IMR-90 (cell line): ENCODE measurements around the gene TMEM259. TPM values are rescaled to one million over a fixed set of nuclear protein-coding genes. Genes with fewer than 3 reads are reported as not detected.

Experiments used
- ATAC-seq: fragments of 200-7000 bp; cut with Tn5 transposase; 2 replicates; pipeline ENCODE4 v1.9.1; 2020; ENCODE audit warnings: low read depth, mild to moderate bottlenecking, moderate library complexity
- BruUV-seq: library from RNA; stranded (reverse); fragments of 400-500 nt; replicated peaks from 2 replicates; lab custom pipeline; 2021; lab: Mats Ljungman, UMichigan
- CTCF ChIA-PET: fragments of 300-600 bp; formaldehyde crosslinking; extraction: SDS; loops from one replicate; lab custom pipeline; 2021; ENCODE audit warnings: antibody characterized with exemption; lab: Yijun Ruan, JAX
- POLR2A ChIA-PET: fragments of 300-600 bp; sonication (Branson Sonifier 250); formaldehyde crosslinking; loops from one replicate; lab custom pipeline; 2022; ENCODE audit warnings: antibody characterized with exemption; ENCODE audit not compliant: unreplicated experiment; lab: Charles Lee
- DNase-seq: peaks from one replicate; pipeline ENCODE4 v3.0.0; 2013
- H2AFZ ChIP-seq: replicated peaks from 2 replicates; pipeline ENCODE3; 2013; ENCODE audit warnings: low read length, mild to moderate bottlenecking; ENCODE audit not compliant: poor library complexity
- H2AK5ac ChIP-seq: 2 replicates; pipeline ENCODE4 v1.6.1; 2013; ENCODE audit warnings: low read depth, low read length, inconsistent platforms
- H2AK9ac ChIP-seq: replicated peaks from 2 replicates; pipeline ENCODE3; 2013; ENCODE audit warnings: mild to moderate bottlenecking, low read depth, low read length, moderate library complexity; ENCODE audit not compliant: poor library complexity
- H2BK120ac ChIP-seq: 2 replicates; pipeline ENCODE4 v1.6.1; 2013; ENCODE audit warnings: low read depth, low read length, inconsistent platforms
- H2BK15ac ChIP-seq: 3 replicates; pipeline ENCODE4 v1.6.1; 2013; ENCODE audit warnings: low read depth, low read length, inconsistent platforms
- H2BK20ac ChIP-seq: 2 replicates; pipeline ENCODE4 v1.6.1; 2013; ENCODE audit warnings: low read depth, mild to moderate bottlenecking, inconsistent platforms, low read length, moderate library complexity
- H2BK5ac ChIP-seq: 2 replicates; pipeline ENCODE4 v1.6.1; 2013; ENCODE audit warnings: mild to moderate bottlenecking, low read depth, low read length, inconsistent platforms; ENCODE audit not compliant: poor library complexity, severe bottlenecking
- H3K14ac ChIP-seq: replicated peaks from 2 replicates; pipeline ENCODE4 v1.6.1; 2013; ENCODE audit warnings: low read depth, low read length, inconsistent platforms
- H3K18ac ChIP-seq: 2 replicates; pipeline ENCODE4 v1.6.1; 2013; ENCODE audit warnings: low read depth, low read length, control low read depth
- H3K23ac ChIP-seq: 2 replicates; pipeline ENCODE4 v1.6.1; 2013; ENCODE audit warnings: low read depth, low read length, inconsistent platforms
- H3K27ac ChIP-seq: 2 replicates; pipeline ENCODE4 v1.5.1; 2013; ENCODE audit warnings: mild to moderate bottlenecking, control low read depth, low read length; ENCODE audit not compliant: insufficient read depth
- H3K27me3 ChIP-seq: 2 replicates; pipeline ENCODE4 v1.6.1; 2013; ENCODE audit warnings: low read length; ENCODE audit not compliant: control insufficient read depth, insufficient read depth
- H3K36me3 ChIP-seq: 2 replicates; pipeline ENCODE4 v1.6.1; 2013; ENCODE audit warnings: low read length, mixed read lengths; ENCODE audit not compliant: control insufficient read depth, insufficient read depth
- H3K4ac ChIP-seq: 2 replicates; pipeline ENCODE4 v1.6.1; 2013; ENCODE audit warnings: low read depth, low read length, inconsistent platforms
- H3K4me1 ChIP-seq: 2 replicates; pipeline ENCODE4 v1.6.1; 2013; ENCODE audit warnings: low read length, mixed read lengths; ENCODE audit not compliant: control insufficient read depth, insufficient read depth
- H3K4me2 ChIP-seq: 2 replicates; pipeline ENCODE4 v1.6.1; 2013; ENCODE audit warnings: low read depth, mild to moderate bottlenecking, control low read depth, low read length, moderate library complexity
- H3K4me3 ChIP-seq: 2 replicates; pipeline ENCODE4 v1.5.1; 2013; ENCODE audit warnings: low read depth, mild to moderate bottlenecking, control low read depth, low read length, moderate library complexity; ENCODE audit not compliant: insufficient read depth
- H3K56ac ChIP-seq: 2 replicates; pipeline ENCODE4 v1.6.1; 2013; ENCODE audit warnings: low read length, inconsistent platforms; ENCODE audit not compliant: insufficient read depth; ENCODE audit errors: extremely low read depth
- H3K79me1 ChIP-seq, 2 experiments: 2 replicates each; pipeline ENCODE4 v1.6.1; 2013; ENCODE audit warnings: low read length in 2 of 2, inconsistent platforms in 1 of 2, low read depth in 1 of 2
- H3K9ac ChIP-seq: 2 replicates; pipeline ENCODE4 v1.6.1; 2013; ENCODE audit warnings: low read depth, low read length, control low read depth
- H3K9me1 ChIP-seq: 2 replicates; pipeline ENCODE4 v1.6.1; 2013; ENCODE audit warnings: low read length, inconsistent platforms; ENCODE audit not compliant: insufficient read depth
- H3K9me3 ChIP-seq: 2 replicates; pipeline ENCODE4 v1.6.1; 2013; ENCODE audit warnings: low read length; ENCODE audit not compliant: control insufficient read depth, insufficient read depth
- H4K20me1 ChIP-seq: 2 replicates; pipeline ENCODE4 v1.6.1; 2013; ENCODE audit warnings: low read length, inconsistent platforms; ENCODE audit not compliant: insufficient read depth
- H4K5ac ChIP-seq: 2 replicates; pipeline ENCODE4 v1.6.1; 2013; ENCODE audit warnings: mild to moderate bottlenecking, low read depth, low read length, control low read depth
- H4K8ac ChIP-seq, 2 experiments: 2 replicates each; pipeline ENCODE4 v1.6.1; 2013; ENCODE audit warnings: low read depth in 2 of 2, low read length in 2 of 2, control low read depth in 1 of 2, inconsistent platforms in 1 of 2
- H4K91ac ChIP-seq: 2 replicates; pipeline ENCODE4 v1.6.1; 2013; ENCODE audit warnings: low read depth, low read length, inconsistent platforms; ENCODE audit not compliant: insufficient read depth
- BHLHE40 ChIP-seq: fragments of 150-350 bp; IDR thresholded peaks from 2 replicates; pipeline ENCODE4 v1.6.1; 2016; ENCODE audit warnings: mild to moderate bottlenecking, low read depth, low read length
- CEBPB ChIP-seq: IDR thresholded peaks from 2 replicates; pipeline ENCODE4 v1.6.1; 2012; ENCODE audit warnings: low read depth, low read length, improper control_type of control experiment
- CHD1 ChIP-seq: IDR thresholded peaks from 2 replicates; pipeline ENCODE4 v1.6.1; 2012; ENCODE audit warnings: low read depth, low read length, improper control_type of control experiment
- FOS ChIP-seq: fragments of 150-350 bp; IDR thresholded peaks from 2 replicates; pipeline ENCODE4 v1.6.1; 2016; ENCODE audit warnings: low read depth, low read length
- MAFK ChIP-seq: IDR thresholded peaks from 2 replicates; pipeline ENCODE4 v1.6.1; 2012; ENCODE audit warnings: low read depth, low read length, improper control_type of control experiment
- MAZ ChIP-seq: IDR thresholded peaks from 2 replicates; pipeline ENCODE4 v1.6.1; 2012; ENCODE audit warnings: low read depth, mild to moderate bottlenecking, low read length, improper control_type of control experiment, moderate library complexity, borderline replicate concordance
- MXI1 ChIP-seq: IDR thresholded peaks from 2 replicates; pipeline ENCODE4 v1.6.1; 2012; ENCODE audit warnings: low read depth, mild to moderate bottlenecking, low read length, moderate library complexity, borderline replicate concordance
- NFE2L2 ChIP-seq: fragments of 150-350 bp; IDR thresholded peaks from 2 replicates; pipeline ENCODE4 v1.6.1; 2016; ENCODE audit warnings: low read depth, mild to moderate bottlenecking, low read length
- POLR2A ChIP-seq: IDR thresholded peaks from 2 replicates; pipeline ENCODE4 v1.6.1; 2012; ENCODE audit warnings: mild to moderate bottlenecking, low read depth, low read length
- RAD21 ChIP-seq: IDR thresholded peaks from 2 replicates; pipeline ENCODE4 v1.6.1; 2012; ENCODE audit warnings: low read length, improper control_type of control experiment
- RCOR1 ChIP-seq: IDR thresholded peaks from 2 replicates; pipeline ENCODE4 v1.6.1; 2012; ENCODE audit warnings: mild to moderate bottlenecking, low read length, improper control_type of control experiment; ENCODE audit not compliant: insufficient replicate concordance
- RFX5 ChIP-seq: IDR thresholded peaks from 2 replicates; pipeline ENCODE4 v1.8.0; 2012; ENCODE audit warnings: low read depth, mild to moderate bottlenecking, low read length, moderate library complexity
- SMC3 ChIP-seq: fragments of 150-350 bp; IDR thresholded peaks from 2 replicates; pipeline ENCODE4 v1.6.1; 2016; ENCODE audit warnings: low read depth, mild to moderate bottlenecking, antibody characterized with exemption, low read length, moderate library complexity
- WGBS, 2 experiments: methylation state at CpG; one replicate each; pipeline versions ENCODE4 v1.1.5 to v1.1.7; 2013; ENCODE audit warnings: missing lambda C conversion rate in 2 of 2; ENCODE audit not compliant: insufficient read length in 1 of 2; ENCODE audit errors: extremely low coverage in 2 of 2; 5-methylcytosine and 5-hydroxymethylcytosine counted together
- dilution Hi-C: fragments of 300-500 bp; cut with HindIII; formaldehyde crosslinking; loops from one replicate; pipeline ENCODE4 v1.14.3; 2018; ENCODE audit warnings: low sequenced_read_pairs; ENCODE audit not compliant: unreplicated experiment
- in situ Hi-C: fragments of 300-500 bp; cut with MboI; formaldehyde crosslinking; loops from 3 replicates; pipeline ENCODE4 v1.14.3; 2019; ENCODE audit warnings: low sequenced_read_pairs, inconsistent platforms, mixed read lengths
- intact Hi-C: fragments of 100-400 bp; cut with micrococcal nuclease; formaldehyde crosslinking; loops from 2 replicates; pipeline ENCODE4 v1.10.0; 2022
- polyA plus RNA-seq, 3 experiments: library from polyadenylated mRNA; depleted of rRNA; stranded (reverse); fragments of >200 nt; gene quantifications; 2 replicates each; pipeline ENCODE4 v1.2.3, GENCODE V29; 2012; ENCODE audit warnings: low replicate concordance in 1 of 3
- total RNA-seq: library from RNA; depleted of rRNA; stranded (reverse); fragments of >200 nt; gene quantifications from 2 replicates; pipeline ENCODE4 v1.2.3, GENCODE V29; 2012
- TF ChIP-seq, protein P1 (sequence below): conservative IDR thresholded peaks from 2 replicates; pipeline ENCODE4 v1.5.1; 2012; ENCODE audit warnings: mild to moderate bottlenecking, low read depth, low read length, improper control_type of control experiment
- TF ChIP-seq, protein P2 (sequence below): fragments of 150-350 bp; IDR thresholded peaks from 2 replicates; pipeline ENCODE4 v1.6.1; 2016; ENCODE audit warnings: low read depth, mild to moderate bottlenecking, low read length, moderate library complexity, borderline replicate concordance
- TF ChIP-seq, protein P3 (sequence below): fragments of 150-350 bp; IDR thresholded peaks from 2 replicates; pipeline ENCODE4 v1.6.1; 2017; ENCODE audit warnings: mild to moderate bottlenecking, antibody characterized with exemption, low read length, low read depth

TMEM259 gene
- total and polyA plus RNA-seq, 2 of the 4 experiments (the other 2 are of a cell fraction), result 22.6 to 153 TPM

GRCh38 chr19:1049800-1050199 lies 28.9 kb upstream of the TMEM259 start:
- ATAC-seq, result no peak

More at GRCh38 chr19:1049800-1050199, 28.9 kb upstream of the TMEM259 start:
- no peak for DNase-seq
- no peak overlapping the region for H4K91ac ChIP-seq
- intact Hi-C loops (no loop called here), dilution Hi-C loops (no loop called here), in situ Hi-C loops (no loop called here)
- no peak overlapping the region for H3K4ac ChIP-seq
- H3K27ac ChIP-seq, result no peak overlapping the region
- H4K8ac ChIP-seq, result no peak overlapping the region
- H3K36me3 ChIP-seq, result no peaks in the 10 kb centered on the region
- H3K9me3 ChIP-seq, result peaks cover 6% of the 10 kb centered on the region; the same call in 1 of the 2 replicates
- BruUV-seq, result no TSS peak
- H3K14ac ChIP-seq, result no peak overlapping the region
- H2AK9ac ChIP-seq, result no peak overlapping the region
- H3K18ac ChIP-seq, result no peak overlapping the region
- no peak overlapping the region for H2BK20ac ChIP-seq
- no peaks in the 10 kb centered on the region for H4K20me1 ChIP-seq
- H3K4me1 ChIP-seq, result no peaks in the 10 kb centered on the region
- H2AFZ ChIP-seq, result no peak overlapping the region
- H3K79me1 ChIP-seq, result no peaks in the 10 kb centered on the region
- POLR2A ChIA-PET, result no interaction called here
- H3K23ac ChIP-seq, result no peak overlapping the region
- H3K4me2 ChIP-seq, result no peak overlapping the region
- WGBS, 2 experiments, result no CpG with 5 or more reads among the region's 11 CpGs
- no peak overlapping the region for H2AK5ac ChIP-seq
- no peaks in the 10 kb centered on the region for H3K27me3 ChIP-seq
- no peak for TF ChIP-seq RAD21
- TF ChIP-seq, protein P1, sequence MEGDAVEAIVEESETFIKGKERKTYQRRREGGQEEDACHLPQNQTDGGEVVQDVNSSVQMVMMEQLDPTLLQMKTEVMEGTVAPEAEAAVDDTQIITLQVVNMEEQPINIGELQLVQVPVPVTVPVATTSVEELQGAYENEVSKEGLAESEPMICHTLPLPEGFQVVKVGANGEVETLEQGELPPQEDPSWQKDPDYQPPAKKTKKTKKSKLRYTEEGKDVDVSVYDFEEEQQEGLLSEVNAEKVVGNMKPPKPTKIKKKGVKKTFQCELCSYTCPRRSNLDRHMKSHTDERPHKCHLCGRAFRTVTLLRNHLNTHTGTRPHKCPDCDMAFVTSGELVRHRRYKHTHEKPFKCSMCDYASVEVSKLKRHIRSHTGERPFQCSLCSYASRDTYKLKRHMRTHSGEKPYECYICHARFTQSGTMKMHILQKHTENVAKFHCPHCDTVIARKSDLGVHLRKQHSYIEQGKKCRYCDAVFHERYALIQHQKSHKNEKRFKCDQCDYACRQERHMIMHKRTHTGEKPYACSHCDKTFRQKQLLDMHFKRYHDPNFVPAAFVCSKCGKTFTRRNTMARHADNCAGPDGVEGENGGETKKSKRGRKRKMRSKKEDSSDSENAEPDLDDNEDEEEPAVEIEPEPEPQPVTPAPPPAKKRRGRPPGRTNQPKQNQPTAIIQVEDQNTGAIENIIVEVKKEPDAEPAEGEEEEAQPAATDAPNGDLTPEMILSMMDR, result no peak
- TF ChIP-seq CEBPB, result no peak
- TF ChIP-seq, protein P2, sequence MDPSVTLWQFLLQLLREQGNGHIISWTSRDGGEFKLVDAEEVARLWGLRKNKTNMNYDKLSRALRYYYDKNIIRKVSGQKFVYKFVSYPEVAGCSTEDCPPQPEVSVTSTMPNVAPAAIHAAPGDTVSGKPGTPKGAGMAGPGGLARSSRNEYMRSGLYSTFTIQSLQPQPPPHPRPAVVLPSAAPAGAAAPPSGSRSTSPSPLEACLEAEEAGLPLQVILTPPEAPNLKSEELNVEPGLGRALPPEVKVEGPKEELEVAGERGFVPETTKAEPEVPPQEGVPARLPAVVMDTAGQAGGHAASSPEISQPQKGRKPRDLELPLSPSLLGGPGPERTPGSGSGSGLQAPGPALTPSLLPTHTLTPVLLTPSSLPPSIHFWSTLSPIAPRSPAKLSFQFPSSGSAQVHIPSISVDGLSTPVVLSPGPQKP, result no peak
- no peak for TF ChIP-seq MAFK
- no peak for TF ChIP-seq CHD1
- TF ChIP-seq, protein P3, sequence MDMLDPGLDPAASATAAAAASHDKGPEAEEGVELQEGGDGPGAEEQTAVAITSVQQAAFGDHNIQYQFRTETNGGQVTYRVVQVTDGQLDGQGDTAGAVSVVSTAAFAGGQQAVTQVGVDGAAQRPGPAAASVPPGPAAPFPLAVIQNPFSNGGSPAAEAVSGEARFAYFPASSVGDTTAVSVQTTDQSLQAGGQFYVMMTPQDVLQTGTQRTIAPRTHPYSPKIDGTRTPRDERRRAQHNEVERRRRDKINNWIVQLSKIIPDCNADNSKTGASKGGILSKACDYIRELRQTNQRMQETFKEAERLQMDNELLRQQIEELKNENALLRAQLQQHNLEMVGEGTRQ, result no peak
- TF ChIP-seq MXI1, result no peak
- TF ChIP-seq SMC3, result no peak
- no peak for TF ChIP-seq FOS
- TF ChIP-seq BHLHE40, result no peak
- no peak for TF ChIP-seq RFX5
- no peak for TF ChIP-seq POLR2A
- no peak for TF ChIP-seq NFE2L2
- no peak for TF ChIP-seq RCOR1
- TF ChIP-seq MAZ, result no peak
- H3K9ac ChIP-seq, result no peak overlapping the region
- no peak overlapping the region for H2BK15ac ChIP-seq
- H4K5ac ChIP-seq, result no peak overlapping the region
- no peaks in the 10 kb centered on the region for H3K9me1 ChIP-seq
- H3K56ac ChIP-seq, result no peak overlapping the region
- no peak overlapping the region for H3K4me3 ChIP-seq
- CTCF ChIA-PET, result no interaction called here
- H2BK120ac ChIP-seq, result no peak overlapping the region
- no peak overlapping the region for H2BK5ac ChIP-seq
